Osteoblast (primary cell): ENCODE data around the gene PHF10. TPM values are rescaled to one million over a fixed set of nuclear protein-coding genes. Genes with fewer than 3 reads are reported as not detected.

ENCODE experiments used
- DNase-seq: peaks from one replicate; pipeline ENCODE4 v3.0.0; 2011; ENCODE audit warnings: low spot score, mixed read lengths; ENCODE audit not compliant: insufficient read length; ENCODE audit errors: missing footprints
- H2AFZ ChIP-seq: 2 replicates; pipeline ENCODE4 v1.6.0; 2011; ENCODE audit warnings: mild to moderate bottlenecking, low read length
- H3K27ac ChIP-seq: 2 replicates; pipeline ENCODE4 v1.5.1; 2011; ENCODE audit warnings: mild to moderate bottlenecking, low read depth, low read length, moderate library complexity
- H3K27me3 ChIP-seq: 2 replicates; pipeline ENCODE4 v1.6.0; 2012; ENCODE audit warnings: mild to moderate bottlenecking, control low read depth, inconsistent platforms, low read length, moderate library complexity; ENCODE audit not compliant: insufficient read depth
- H3K36me3 ChIP-seq: 2 replicates; pipeline ENCODE4 v1.5.1; 2011; ENCODE audit warnings: mild to moderate bottlenecking, low read length, control low read depth, moderate library complexity; ENCODE audit not compliant: insufficient read depth
- H3K4me1 ChIP-seq: 2 replicates; pipeline ENCODE4 v1.5.1; 2011; ENCODE audit warnings: mild to moderate bottlenecking, low read length, control low read depth, moderate library complexity; ENCODE audit not compliant: insufficient read depth
- H3K4me2 ChIP-seq: 2 replicates; pipeline ENCODE4 v1.6.0; 2011; ENCODE audit warnings: mild to moderate bottlenecking, low read length; ENCODE audit not compliant: insufficient read depth
- H3K4me3 ChIP-seq: fragments of 200-600 bp; sonication (generic); 3 replicates; pipeline ENCODE4 v1.5.1; 2012; ENCODE audit warnings: mild to moderate bottlenecking, low read length, inconsistent platforms; ENCODE audit not compliant: insufficient read depth
- H3K79me2 ChIP-seq: 2 replicates; pipeline ENCODE4 v1.6.0; 2012; ENCODE audit warnings: mild to moderate bottlenecking, low read length, control low read depth, inconsistent platforms; ENCODE audit not compliant: insufficient read depth
- H3K9me3 ChIP-seq: 2 replicates; pipeline ENCODE4 v1.5.1; 2011; ENCODE audit warnings: low read depth, low read length, control low read depth
- H4K20me1 ChIP-seq: 2 replicates; pipeline ENCODE4 v1.6.0; 2012; ENCODE audit warnings: mild to moderate bottlenecking, low read length, control low read depth; ENCODE audit not compliant: insufficient read depth
- CTCF ChIP-seq: IDR thresholded peaks from 2 replicates; pipeline ENCODE4 v1.5.1; 2011; ENCODE audit warnings: mild to moderate bottlenecking, low read depth, low read length, moderate library complexity; ENCODE audit errors: extremely low read depth
- total RNA-seq: library from RNA; depleted of rRNA; stranded (reverse); fragments of >200 nt; gene quantifications from 2 replicates; pipeline ENCODE4 v1.2.3, GENCODE V29; 2012

Gene PHF10
- total RNA-seq, 1 donor = 21.0 TPM

DNA sequence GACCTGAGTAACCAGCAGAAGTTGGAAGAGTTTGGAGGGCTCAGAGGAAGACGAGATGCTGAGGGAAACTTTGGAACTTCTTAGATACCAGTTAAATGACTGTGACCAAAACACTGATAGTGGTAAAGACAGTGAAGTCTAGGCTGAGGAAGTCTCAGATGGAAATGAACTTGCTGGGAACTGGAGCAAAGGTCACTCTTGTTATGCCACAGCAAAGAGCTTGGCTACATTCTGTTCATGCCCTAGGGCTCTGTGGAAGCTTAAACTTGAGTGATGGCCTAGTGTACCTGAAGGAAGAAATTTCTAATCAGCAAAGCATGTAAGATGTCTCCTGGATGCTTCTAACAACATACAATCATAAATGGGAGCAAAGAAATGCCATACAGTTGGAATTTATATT lies 47.2 kb downstream of the PHF10 start:
- DNase-seq = no peak
- Histone ChIP-seq H3K36me3 (peaks cover 5% of the 10 kb centered on the region), H3K4me1 (no peaks in the 10 kb centered on the region), H3K27me3 (no peaks in the 10 kb centered on the region), H3K27ac (no peak overlapping the region), H2AFZ (no peak overlapping the region), H3K9me3 (no peaks in the 10 kb centered on the region), H3K4me2 (no peak overlapping the region), H4K20me1 (no peaks in the 10 kb centered on the region), H3K4me3 (no peak overlapping the region), H3K79me2 (no peaks in the 10 kb centered on the region)
- TF ChIP-seq CTCF = no peak

DNA sequence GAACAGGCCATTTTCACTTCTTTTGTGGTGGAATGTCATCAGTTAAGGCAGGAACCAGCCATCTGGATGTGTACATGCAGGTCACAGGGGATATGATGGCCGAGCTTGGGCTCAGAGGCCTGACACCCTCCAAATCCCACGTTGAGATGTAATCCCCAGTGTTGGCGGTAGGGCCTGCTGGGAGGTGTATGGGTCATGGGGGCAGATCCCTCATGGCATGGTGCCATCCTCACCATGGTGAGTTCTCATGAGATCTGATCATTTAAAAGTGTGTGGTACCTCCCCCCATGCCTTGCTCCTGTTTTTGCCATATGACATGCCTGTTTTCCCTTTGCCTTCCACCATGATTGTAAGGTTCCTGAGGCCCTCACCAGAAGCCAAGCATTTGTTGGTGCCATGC lies 49.3 kb downstream of the PHF10 start:
- H3K4me1 ChIP-seq = no peaks in the 10 kb centered on the region
- H3K4me2 ChIP-seq = no peak overlapping the region
- no peaks in the 10 kb centered on the region for H3K79me2 ChIP-seq
- no peaks in the 10 kb centered on the region for H3K27me3 ChIP-seq
- H4K20me1 ChIP-seq = no peaks in the 10 kb centered on the region
- no peak overlapping the region for H3K27ac ChIP-seq
- H2AFZ ChIP-seq = no peak overlapping the region
- no peak for TF ChIP-seq CTCF
- H3K36me3 ChIP-seq = peaks cover 5% of the 10 kb centered on the region
- H3K9me3 ChIP-seq = no peaks in the 10 kb centered on the region
- DNase-seq = no peak
- no peak overlapping the region for H3K4me3 ChIP-seq

GRCh38 chr6:169671563-169671962 lies 52.7 kb downstream of the PHF10 start:
- Histone ChIP-seq H3K27ac (no peak overlapping the region), H2AFZ (no peak overlapping the region)

GRCh38 chr6:169669889-169670288 lies 54.4 kb downstream of the PHF10 start:
- peak overlapping the region; percentile 37 for H2AFZ ChIP-seq
- H4K20me1 ChIP-seq = no peaks in the 10 kb centered on the region
- H3K4me3 ChIP-seq = no peak overlapping the region
- H3K36me3 ChIP-seq = peaks cover 21% of the 10 kb centered on the region
- H3K79me2 ChIP-seq = no peaks in the 10 kb centered on the region
- no peaks in the 10 kb centered on the region for H3K4me1 ChIP-seq
- H3K27me3 ChIP-seq = no peaks in the 10 kb centered on the region
- no peak for DNase-seq
- no peaks in the 10 kb centered on the region for H3K9me3 ChIP-seq
- no peak overlapping the region for H3K4me2 ChIP-seq
- H3K27ac ChIP-seq = peak overlapping the region; percentile 3
- no peak for TF ChIP-seq CTCF

More at GRCh38 chr6:169671563-169671962, 52.7 kb downstream of the PHF10 start:
- TF ChIP-seq CTCF = no peak
- no peaks in the 10 kb centered on the region for H3K79me2 ChIP-seq
- no peaks in the 10 kb centered on the region for H3K4me1 ChIP-seq
- peaks cover 21% of the 10 kb centered on the region for H3K36me3 ChIP-seq
- no peak overlapping the region for H3K4me2 ChIP-seq
- H3K4me3 ChIP-seq = no peak overlapping the region
- no peaks in the 10 kb centered on the region for H3K9me3 ChIP-seq
- no peaks in the 10 kb centered on the region for H4K20me1 ChIP-seq
- H3K27me3 ChIP-seq = no peaks in the 10 kb centered on the region
- DNase-seq = no peak
